A673 (cell line): Measurements from ENCODE around the gene STX4. TPM values are rescaled to one million over a fixed set of nuclear protein-coding genes. Genes with fewer than 3 reads are reported as not detected.

Source experiments
- BruUV-seq: library from RNA; stranded (reverse); fragments of 400-500 nt; replicated peaks from 2 replicates; lab custom pipeline; 2021; lab: Mats Ljungman, UMichigan
- CTCF ChIA-PET: fragments of 300-600 bp; sonication (Branson Sonifier 250); formaldehyde crosslinking; loops from one replicate; lab custom pipeline; 2022; ENCODE audit warnings: antibody characterized with exemption; lab: Charles Lee
- POLR2A ChIA-PET: fragments of 300-600 bp; sonication (Branson Sonifier 250); formaldehyde crosslinking; loops from one replicate; lab custom pipeline; 2022; ENCODE audit warnings: antibody characterized with exemption; ENCODE audit not compliant: low non-redundant PET; lab: Charles Lee
- DNase-seq: peaks from one replicate; pipeline ENCODE4 v3.0.0-alpha.2; 2015; ENCODE audit warnings: low spot score
- H3K27ac ChIP-seq: fragments of 200-600 bp; sonication (generic); 2 replicates; pipeline ENCODE4 v1.5.1; 2016; ENCODE audit warnings: mixed run types, low read depth, mild to moderate bottlenecking, mixed read lengths, antibody characterized with exemption, low read length; ENCODE audit not compliant: poor library complexity, severe bottlenecking
- H3K27me3 ChIP-seq: fragments of 200-600 bp; sonication (generic); replicated peaks from 2 replicates; pipeline ENCODE4 v1.6.1; 2017; ENCODE audit warnings: mixed run types, low read depth, mild to moderate bottlenecking, mixed read lengths, antibody characterized with exemption, low read length; ENCODE audit not compliant: insufficient read depth, poor library complexity
- H3K36me3 ChIP-seq: fragments of 200-600 bp; sonication (generic); 2 replicates; pipeline ENCODE4 v1.6.1; 2016; ENCODE audit warnings: mixed run types, mild to moderate bottlenecking, mixed read lengths, antibody characterized with exemption, low read length; ENCODE audit not compliant: insufficient read depth, poor library complexity, severe bottlenecking
- H3K4me1 ChIP-seq: fragments of 200-600 bp; sonication (generic); 2 replicates; pipeline ENCODE4 v1.6.1; 2017; ENCODE audit warnings: mixed run types, mild to moderate bottlenecking, mixed read lengths, antibody characterized with exemption, low read length; ENCODE audit not compliant: insufficient read depth, poor library complexity, severe bottlenecking
- H3K4me3 ChIP-seq: fragments of 200-600 bp; sonication (generic); 2 replicates; pipeline ENCODE4 v1.5.1; 2016; ENCODE audit warnings: low read depth, mixed run types, mild to moderate bottlenecking, mixed read lengths, low read length; ENCODE audit not compliant: poor library complexity, severe bottlenecking
- H3K9me3 ChIP-seq: fragments of 200-600 bp; sonication (generic); 2 replicates; pipeline ENCODE4 v1.6.1; 2016; ENCODE audit warnings: mixed run types, low read depth, mild to moderate bottlenecking, mixed read lengths, antibody characterized with exemption, low read length; ENCODE audit not compliant: poor library complexity, severe bottlenecking
- EZH2 ChIP-seq: fragments of 200-600 bp; sonication (generic); IDR thresholded peaks from 2 replicates; pipeline ENCODE4 v1.6.1; 2017; ENCODE audit warnings: borderline replicate concordance, low read depth, mild to moderate bottlenecking, mixed read lengths, antibody characterized with exemption, low read length; ENCODE audit not compliant: poor library complexity, severe bottlenecking
- intact Hi-C: fragments of 100-400 bp; cut with micrococcal nuclease; formaldehyde crosslinking; loops from one replicate; pipeline ENCODE4 v1.10.0; 2022; ENCODE audit not compliant: unreplicated experiment
- total RNA-seq: library from RNA; stranded (reverse); gene quantifications from 2 replicates; pipeline ENCODE4 v1.2.3, GENCODE V29; 2021
- TF ChIP-seq, protein P1 (sequence below): fragments of 300-800, 200-600 bp; sonication (generic); conservative IDR thresholded peaks from 2 replicates; pipeline ENCODE4 v1.5.1; 2017; ENCODE audit warnings: low read depth, mild to moderate bottlenecking, antibody characterized with exemption, low read length, moderate library complexity, mixed read lengths

Gene STX4
- total RNA-seq, 1 experiment from 2014 or later: 31.2 TPM

DNA sequence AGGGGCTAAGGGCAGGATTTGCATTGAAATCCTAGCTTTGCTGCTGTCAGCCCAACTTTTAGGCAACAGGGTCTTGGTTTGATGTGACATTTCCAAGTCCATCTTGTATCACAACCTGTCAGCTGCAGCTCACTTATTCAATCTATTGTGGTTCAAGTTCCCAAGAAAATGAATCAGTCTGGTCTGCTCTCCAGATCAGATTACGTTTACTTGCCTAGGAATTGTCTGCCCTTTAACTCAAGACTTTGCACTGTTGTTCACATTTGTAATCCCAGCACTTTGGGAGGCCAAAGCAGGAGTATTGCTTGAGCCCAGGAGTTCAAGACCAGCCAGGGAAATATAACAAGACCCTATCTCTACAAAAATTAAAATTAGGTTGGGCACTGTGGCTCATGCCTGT, 10.0 kb downstream of the STX4 start:
- intact Hi-C loops: no loop called here

GRCh38 chr16:31043898-31044481, 10.6 kb downstream of the STX4 start:
- CTCF ChIA-PET: no interaction called here
- no peaks in the 10 kb centered on the region for H3K9me3 ChIP-seq
- no peaks in the 10 kb centered on the region for H3K4me1 ChIP-seq
- POLR2A ChIA-PET: no interaction called here
- H3K27me3 ChIP-seq: no peaks in the 10 kb centered on the region
- no peak overlapping the region for H3K27ac ChIP-seq
- BruUV-seq: no TSS peak
- H3K4me3 ChIP-seq: no peak overlapping the region
- intact Hi-C loops: no loop called here
- no peaks in the 10 kb centered on the region for H3K36me3 ChIP-seq
- no peak for DNase-seq
- TF ChIP-seq EZH2: no peak
- TF ChIP-seq, protein P1, sequence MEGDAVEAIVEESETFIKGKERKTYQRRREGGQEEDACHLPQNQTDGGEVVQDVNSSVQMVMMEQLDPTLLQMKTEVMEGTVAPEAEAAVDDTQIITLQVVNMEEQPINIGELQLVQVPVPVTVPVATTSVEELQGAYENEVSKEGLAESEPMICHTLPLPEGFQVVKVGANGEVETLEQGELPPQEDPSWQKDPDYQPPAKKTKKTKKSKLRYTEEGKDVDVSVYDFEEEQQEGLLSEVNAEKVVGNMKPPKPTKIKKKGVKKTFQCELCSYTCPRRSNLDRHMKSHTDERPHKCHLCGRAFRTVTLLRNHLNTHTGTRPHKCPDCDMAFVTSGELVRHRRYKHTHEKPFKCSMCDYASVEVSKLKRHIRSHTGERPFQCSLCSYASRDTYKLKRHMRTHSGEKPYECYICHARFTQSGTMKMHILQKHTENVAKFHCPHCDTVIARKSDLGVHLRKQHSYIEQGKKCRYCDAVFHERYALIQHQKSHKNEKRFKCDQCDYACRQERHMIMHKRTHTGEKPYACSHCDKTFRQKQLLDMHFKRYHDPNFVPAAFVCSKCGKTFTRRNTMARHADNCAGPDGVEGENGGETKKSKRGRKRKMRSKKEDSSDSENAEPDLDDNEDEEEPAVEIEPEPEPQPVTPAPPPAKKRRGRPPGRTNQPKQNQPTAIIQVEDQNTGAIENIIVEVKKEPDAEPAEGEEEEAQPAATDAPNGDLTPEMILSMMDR: no peak

More for the DNA sequence above, 10.0 kb downstream of the STX4 start:
- Histone ChIP-seq H3K27ac (no peak overlapping the region), H3K4me1 (no peaks in the 10 kb centered on the region), H3K9me3 (no peaks in the 10 kb centered on the region), H3K27me3 (no peaks in the 10 kb centered on the region), H3K4me3 (no peak overlapping the region), H3K36me3 (no peaks in the 10 kb centered on the region)
- POLR2A ChIA-PET: no interaction called here
- no peak for TF ChIP-seq EZH2
- TF ChIP-seq, protein P1: no peak
- no TSS peak for BruUV-seq
- CTCF ChIA-PET: no interaction called here
- no peak for DNase-seq

GRCh38 chr16:31050280-31051030, 17.1 kb downstream of the STX4 start:
- Histone ChIP-seq H3K27me3 (no peaks in the 10 kb centered on the region), H3K4me3 (no peak overlapping the region), H3K9me3 (no peaks in the 10 kb centered on the region), H3K27ac (no peak overlapping the region), H3K4me1 (no peaks in the 10 kb centered on the region), H3K36me3 (no peaks in the 10 kb centered on the region)
- intact Hi-C loops: no loop called here
- POLR2A ChIA-PET: interaction anchor here (0.5 kb wide), 1 partner anchor 51 kb away, joined by 3 read pairs; no protein-coding TSS in a partner anchor
- TF ChIP-seq, protein P1: no peak
- no peak for TF ChIP-seq EZH2
- BruUV-seq: no TSS peak
- CTCF ChIA-PET: no interaction called here
- DNase-seq: no peak
